HL-60 (cell line): ENCODE data around the gene PCED1B.

Source experiments
- CTCF ChIP-seq: IDR thresholded peaks from one replicate; pipeline ENCODE4 v1.5.1; 2011; ENCODE audit warnings: low read length, control low read depth, inconsistent platforms; ENCODE audit not compliant: insufficient read depth
- GABPA ChIP-seq: IDR thresholded peaks from 2 replicates; pipeline ENCODE4 v1.6.1; 2012; ENCODE audit warnings: low read depth
- POLR2AphosphoS5 ChIP-seq: IDR thresholded peaks from 2 replicates; pipeline ENCODE4 v1.6.1; 2012; ENCODE audit warnings: low read depth
- REST ChIP-seq: IDR thresholded peaks from 2 replicates; pipeline ENCODE4 v1.6.1; 2012; ENCODE audit warnings: low read depth; ENCODE audit not compliant: insufficient replicate concordance
- SPI1 ChIP-seq: IDR thresholded peaks from 2 replicates; pipeline ENCODE4 v1.6.1; 2012; ENCODE audit warnings: low read depth, mild to moderate bottlenecking, borderline replicate concordance

- TF ChIP-seq CTCF (no peak), SPI1 (no peak), POLR2AphosphoS5 (no peak), REST (no peak), GABPA (no peak)
These were observed 54.6 kb downstream of the PCED1B start for GRCh38 chr12:47134005-47134404.
